Parathyroid adenoma (tissue), 2 donors: Measurements from ENCODE around the gene LARGE1.

Experiments
- H2AFZ ChIP-seq: fragments of 300-600 bp; sonication (generic); one replicate; pipeline ENCODE4 v1.7.0; 2017; ENCODE audit warnings: antibody characterized with exemption, mild to moderate bottlenecking
- H3K27ac ChIP-seq: fragments of 300-600 bp; sonication (generic); one replicate; pipeline ENCODE4 v1.7.0; 2017
- H3K27me3 ChIP-seq: fragments of 300-600 bp; sonication (generic); one replicate; pipeline ENCODE4 v1.7.0; 2017; ENCODE audit warnings: low read length; ENCODE audit not compliant: control insufficient read depth, insufficient read depth
- H3K36me3 ChIP-seq: fragments of 300-600 bp; sonication (generic); one replicate; pipeline ENCODE4 v1.7.0; 2017; ENCODE audit warnings: low read length; ENCODE audit not compliant: control insufficient read depth, insufficient read depth
- H3K4me1 ChIP-seq: fragments of 300-600 bp; sonication (generic); one replicate; pipeline ENCODE4 v1.7.0; 2017; ENCODE audit warnings: control low read depth
- H3K4me2 ChIP-seq: fragments of 300-600 bp; sonication (generic); one replicate; pipeline ENCODE4 v1.7.0; 2017; ENCODE audit warnings: low read length
- H3K4me3 ChIP-seq: fragments of 300-600 bp; sonication (generic); one replicate; pipeline ENCODE4 v1.7.0; 2017; ENCODE audit warnings: low read depth, low read length
- H3K79me2 ChIP-seq: fragments of 300-600 bp; sonication (generic); one replicate; pipeline ENCODE4 v1.7.0; 2017; ENCODE audit warnings: control low read depth
- H3K9ac ChIP-seq: fragments of 300-600 bp; sonication (generic); one replicate; pipeline ENCODE4 v1.7.0; 2017; ENCODE audit warnings: mild to moderate bottlenecking
- H3K9me3 ChIP-seq: fragments of 300-600 bp; sonication (generic); one replicate; pipeline ENCODE4 v1.7.0; 2017; ENCODE audit warnings: low read length; ENCODE audit not compliant: control insufficient read depth
- CTCF ChIP-seq: fragments of 300-600 bp; sonication (generic); IDR thresholded peaks from one replicate; pipeline ENCODE4 v1.7.0; 2017; ENCODE audit warnings: antibody characterized with exemption, mild to moderate bottlenecking
- donor health status: primary hyperparathyroidism.

The LARGE1 gene

GRCh38 chr22:33787645-33788456 is 132.4 kb downstream of the LARGE1 start:
- H3K27me3 ChIP-seq = no peaks in the 10 kb centered on the region
- H3K4me2 ChIP-seq = no peak overlapping the region
- H3K27ac ChIP-seq = no peak overlapping the region
- no peaks in the 10 kb centered on the region for H3K9me3 ChIP-seq
- H3K79me2 ChIP-seq = no peaks in the 10 kb centered on the region
- H3K36me3 ChIP-seq = no peaks in the 10 kb centered on the region
- H3K9ac ChIP-seq = no peak overlapping the region
- H3K4me3 ChIP-seq = no peak overlapping the region
- no peak overlapping the region for H2AFZ ChIP-seq
- TF ChIP-seq CTCF = no peak
- H3K4me1 ChIP-seq = no peaks in the 10 kb centered on the region

DNA sequence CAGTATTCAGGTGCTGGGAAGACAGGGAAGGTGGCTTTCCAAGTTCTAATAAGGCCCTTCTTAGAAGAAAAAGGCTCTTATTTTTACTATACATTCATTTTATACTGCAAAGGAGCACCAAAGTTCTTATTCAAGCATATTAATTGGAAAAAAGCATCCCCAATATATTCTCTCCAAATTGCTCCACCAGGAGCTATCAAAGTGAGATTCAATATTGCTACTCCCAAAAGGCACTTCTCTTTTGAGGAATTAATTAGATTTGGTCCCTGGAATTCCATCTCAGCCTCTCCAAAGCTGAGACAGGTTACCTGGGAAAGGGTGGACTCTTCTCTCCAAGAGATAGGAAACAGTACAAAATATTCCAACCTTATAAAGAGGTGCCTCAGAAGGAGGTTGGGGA is 134.1 kb downstream of the LARGE1 start:
- Histone ChIP-seq H3K36me3 (no peaks in the 10 kb centered on the region), H3K79me2 (no peaks in the 10 kb centered on the region), H3K27me3 (no peaks in the 10 kb centered on the region), H3K4me3 (no peak overlapping the region), H3K9me3 (no peaks in the 10 kb centered on the region), H3K4me1 (no peaks in the 10 kb centered on the region), H3K27ac (no peak overlapping the region), H3K9ac (no peak overlapping the region), H3K4me2 (no peak overlapping the region), H2AFZ (no peak overlapping the region)
- no peak for TF ChIP-seq CTCF

- Histone ChIP-seq H2AFZ (no peak overlapping the region), H3K9me3 (no peaks in the 10 kb centered on the region), H3K4me3 (no peak overlapping the region), H3K79me2 (no peaks in the 10 kb centered on the region), H3K27ac (no peak overlapping the region), H3K36me3 (no peaks in the 10 kb centered on the region), H3K27me3 (no peaks in the 10 kb centered on the region), H3K4me1 (no peaks in the 10 kb centered on the region), H3K9ac (no peak overlapping the region), H3K4me2 (no peak overlapping the region)
- no peak for TF ChIP-seq CTCF
Measured at GRCh38 chr22:33785283-33785968, 134.8 kb downstream of the LARGE1 start.

GRCh38 chr22:33781411-33781810 is 138.9 kb downstream of the LARGE1 start:
- no peak overlapping the region for H3K27ac ChIP-seq
- H3K4me3 ChIP-seq = no peak overlapping the region
- no peak for TF ChIP-seq CTCF

More at GRCh38 chr22:33781411-33781810, 138.9 kb downstream of the LARGE1 start:
- no peaks in the 10 kb centered on the region for H3K79me2 ChIP-seq
- no peaks in the 10 kb centered on the region for H3K9me3 ChIP-seq
- no peaks in the 10 kb centered on the region for H3K4me1 ChIP-seq
- H3K27me3 ChIP-seq = no peaks in the 10 kb centered on the region
- H3K36me3 ChIP-seq = no peaks in the 10 kb centered on the region
- no peak overlapping the region for H3K4me2 ChIP-seq
- no peak overlapping the region for H3K9ac ChIP-seq
- no peak overlapping the region for H2AFZ ChIP-seq
